GM19025 (cell line): ENCODE measurements around the gene DSCAM.
"Not testable (repeated sequence)": the region's sequence is repeated elsewhere in the genome, so short reads cannot be mapped to it uniquely, and the experiment has no call there.

Experiments used
- ATAC-seq: cut with Tn5 transposase; IDR thresholded peaks from one replicate; pipeline ENCODE4 v1.9.1; 2021; ENCODE audit warnings: mild to moderate bottlenecking, low read depth, moderate library complexity; ENCODE audit not compliant: unreplicated experiment

The DSCAM gene

GRCh38 chr21:40345711-40346321, 501.1 kb downstream of the DSCAM start:
- no peak for ATAC-seq

- ATAC-seq: no peak
Measured at GRCh38 chr21:40340357-40340756, 506.6 kb downstream of the DSCAM start.

GRCh38 chr21:40339050-40339449, 507.9 kb downstream of the DSCAM start:
- ATAC-seq: no peak

GRCh38 chr21:40337981-40338380, 509.0 kb downstream of the DSCAM start:
- no peak for ATAC-seq

GRCh38 chr21:40335704-40336103, 511.3 kb downstream of the DSCAM start:
- no peak for ATAC-seq

GRCh38 chr21:40334159-40334558, 512.8 kb downstream of the DSCAM start:
- ATAC-seq: no peak

GRCh38 chr21:40333731-40334130, 513.2 kb downstream of the DSCAM start:
- no peak for ATAC-seq

- ATAC-seq: no peak
Measured at GRCh38 chr21:40331804-40332203, 515.2 kb downstream of the DSCAM start.

- no peak for ATAC-seq
Measured at GRCh38 chr21:40331172-40331571, 515.8 kb downstream of the DSCAM start.

- ATAC-seq: no peak
Measured at GRCh38 chr21:40324389-40324788, 522.6 kb downstream of the DSCAM start.

GRCh38 chr21:40320718-40321117, 526.2 kb downstream of the DSCAM start:
- not testable (repeated sequence) for ATAC-seq

GRCh38 chr21:40318371-40318770, 528.6 kb downstream of the DSCAM start:
- ATAC-seq: no peak

- no peak for ATAC-seq
Measured at GRCh38 chr21:40316104-40316503, 530.9 kb downstream of the DSCAM start.

GRCh38 chr21:40315626-40316025, 531.3 kb downstream of the DSCAM start:
- ATAC-seq: no peak

- ATAC-seq: no peak
Measured at GRCh38 chr21:40313260-40313659, 533.7 kb downstream of the DSCAM start.

GRCh38 chr21:40300300-40300699, 546.7 kb downstream of the DSCAM start:
- ATAC-seq: no peak

GRCh38 chr21:40299451-40299850, 547.5 kb downstream of the DSCAM start:
- no peak for ATAC-seq

GRCh38 chr21:40294345-40294744, 552.6 kb downstream of the DSCAM start:
- no peak for ATAC-seq

GRCh38 chr21:40291560-40291959, 555.4 kb downstream of the DSCAM start:
- no peak for ATAC-seq

- no peak for ATAC-seq
Measured at GRCh38 chr21:40284409-40284808, 562.5 kb downstream of the DSCAM start.

GRCh38 chr21:40282912-40283886, 563.8 kb downstream of the DSCAM start:
- ATAC-seq: no peak

GRCh38 chr21:40278345-40278744, 568.6 kb downstream of the DSCAM start:
- no peak for ATAC-seq
